ENCODE measurements around the gene SSTR5.

SSTR5 gene

DNA sequence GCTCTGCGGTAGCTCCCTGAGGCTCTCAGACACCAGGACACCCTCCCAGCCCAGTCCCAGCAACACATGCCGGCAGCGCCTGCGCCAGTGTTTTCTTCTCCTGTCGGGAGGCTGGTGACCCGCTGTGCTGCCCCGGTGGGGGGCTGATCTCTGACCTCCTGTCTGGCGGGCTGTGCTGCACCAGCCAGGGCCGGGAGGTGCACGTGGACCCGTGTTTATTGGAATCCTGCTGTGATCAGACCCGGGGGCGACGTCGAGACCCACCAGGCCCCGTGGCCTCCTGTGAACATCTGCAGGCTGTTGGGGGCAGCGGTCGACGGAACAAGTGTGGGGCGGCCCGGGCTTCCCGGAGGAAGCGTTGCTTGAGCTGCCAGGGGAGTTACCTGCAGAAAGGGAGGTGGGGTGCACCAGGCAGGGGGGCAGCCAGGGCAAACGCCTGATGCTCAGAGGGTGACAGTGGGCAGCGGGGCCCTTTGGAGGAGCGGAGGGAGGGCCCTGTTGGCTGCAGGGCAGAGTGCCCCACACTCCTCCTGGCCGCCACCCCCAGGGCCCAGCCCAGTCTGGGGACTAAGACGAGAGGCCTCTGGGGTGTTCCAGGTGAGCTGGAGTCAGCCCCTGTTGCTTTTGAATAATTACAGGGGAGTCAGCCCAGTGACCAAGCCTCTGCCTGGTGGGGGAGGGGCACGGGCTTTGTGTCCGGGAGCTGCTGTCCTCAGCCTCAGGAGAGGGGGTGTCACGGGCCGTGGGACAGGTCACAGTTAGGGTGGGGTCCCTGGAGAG, 2.3 kb upstream of the SSTR5 start:
- no peaks in the 10 kb centered on the region for H3K36me3 ChIP-seq (ENCODE audit: insufficient read depth, low read length)
- TF ChIP-seq FOXP2 (optimal IDR thresholded peaks at IDR 0.05; ENCODE audit: control extremely low read depth, extremely low read length, insufficient read depth) (no peak), POLR2AphosphoS5 (IDR thresholded peaks at IDR 0.05; ENCODE audit: borderline replicate concordance, low read depth, low read length) (no peak), EZH2 (IDR thresholded peaks at IDR 0.05) (no peak)
- H3K9me3 ChIP-seq (ENCODE audit: low read depth, low read length), result no peaks in the 10 kb centered on the region
- H3K4me3 ChIP-seq, result no peak overlapping the region
- no peak overlapping the region for H3K9ac ChIP-seq (ENCODE audit: insufficient read length)
- H3K27ac ChIP-seq, result no peak overlapping the region
- no peak for DNase-seq (ENCODE audit: low read depth, low spot score)

DNA sequence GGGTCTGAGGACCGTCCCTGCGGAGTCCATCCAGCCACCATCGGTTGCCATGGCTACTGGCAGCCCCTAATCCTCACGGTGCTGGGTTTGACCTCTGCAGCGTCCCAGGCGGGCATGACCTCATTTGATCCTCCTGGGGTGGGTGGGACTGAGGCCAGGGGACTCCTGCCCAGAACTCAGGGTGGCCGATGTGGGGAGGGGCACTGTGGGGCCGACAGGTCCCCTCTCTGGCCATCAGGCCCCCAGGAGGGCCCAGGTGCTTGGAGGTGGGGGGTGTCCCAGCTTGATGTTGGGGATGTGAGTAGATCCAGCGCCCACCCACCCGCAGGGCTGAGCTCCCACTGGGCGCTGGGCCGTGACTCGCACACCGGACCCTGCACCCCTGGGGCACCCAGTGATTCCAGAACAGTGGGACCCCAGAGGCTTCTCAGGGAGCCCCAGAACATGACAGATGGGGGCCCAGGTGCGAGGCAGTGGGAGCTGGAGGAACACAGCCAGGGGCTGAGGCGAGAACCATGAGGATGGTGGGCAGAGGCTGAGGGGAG, 1.6 kb upstream of the SSTR5 start:
- no peak for TF ChIP-seq FOXP2 (optimal IDR thresholded peaks at IDR 0.05; ENCODE audit: control extremely low read depth, extremely low read length, insufficient read depth)
- no peak for TF ChIP-seq EZH2 (IDR thresholded peaks at IDR 0.05)
- TF ChIP-seq POLR2AphosphoS5 (IDR thresholded peaks at IDR 0.05; ENCODE audit: borderline replicate concordance, low read depth, low read length), result no peak
- Histone ChIP-seq H3K4me3 (no peak overlapping the region), H3K27ac (no peak overlapping the region), H3K9me3 (ENCODE audit: low read depth, low read length) (no peaks in the 10 kb centered on the region), H3K9ac (ENCODE audit: insufficient read length) (no peak overlapping the region), H3K36me3 (ENCODE audit: insufficient read depth, low read length) (no peaks in the 10 kb centered on the region)
- DNase-seq (ENCODE audit: low read depth, low spot score), result no peak

DNA sequence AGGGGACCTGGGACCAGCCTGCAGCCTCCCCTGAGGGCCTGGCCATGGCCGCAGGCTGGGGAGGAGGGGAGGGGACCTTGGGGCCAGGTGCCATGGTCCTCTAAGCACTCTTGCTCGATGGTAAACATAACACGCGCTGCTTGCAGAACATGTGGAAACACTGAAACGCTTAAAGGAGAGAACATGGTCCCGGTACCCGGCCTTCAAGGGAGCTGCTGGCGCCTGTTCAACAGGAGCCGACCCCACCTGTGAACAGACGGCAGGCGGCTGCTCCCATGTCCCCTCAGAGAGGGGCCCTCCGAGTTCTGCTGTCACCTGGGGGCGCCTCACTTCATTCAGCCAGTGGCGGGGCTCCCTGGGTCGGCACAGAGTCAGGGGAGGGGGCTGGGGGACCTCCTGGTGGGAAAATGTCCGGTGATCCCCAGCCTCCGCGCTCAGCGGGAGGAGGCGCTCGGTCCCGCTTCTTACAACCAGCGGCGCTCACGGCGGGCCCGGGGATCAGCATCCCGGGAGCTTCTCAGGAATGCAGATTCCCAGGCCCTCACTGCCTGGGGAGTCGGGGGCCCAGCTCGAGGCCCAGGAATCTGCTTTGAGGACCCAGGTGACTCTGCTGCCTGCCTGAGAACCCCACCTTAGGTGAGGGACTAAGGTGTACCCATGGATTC, 854 bp upstream of the SSTR5 start:
- Histone ChIP-seq H3K36me3 (ENCODE audit: insufficient read depth, low read length) (no peaks in the 10 kb centered on the region), H3K9ac (ENCODE audit: insufficient read length) (no peak overlapping the region), H3K4me3 (no peak overlapping the region), H3K27ac (no peak overlapping the region), H3K9me3 (ENCODE audit: low read depth, low read length) (no peaks in the 10 kb centered on the region)
- DNase-seq (ENCODE audit: low read depth, low spot score), result no peak
- TF ChIP-seq POLR2AphosphoS5 (IDR thresholded peaks at IDR 0.05; ENCODE audit: borderline replicate concordance, low read depth, low read length) (no peak), FOXP2 (optimal IDR thresholded peaks at IDR 0.05; ENCODE audit: control extremely low read depth, extremely low read length, insufficient read depth) (no peak), EZH2 (IDR thresholded peaks at IDR 0.05) (no peak)

DNA sequence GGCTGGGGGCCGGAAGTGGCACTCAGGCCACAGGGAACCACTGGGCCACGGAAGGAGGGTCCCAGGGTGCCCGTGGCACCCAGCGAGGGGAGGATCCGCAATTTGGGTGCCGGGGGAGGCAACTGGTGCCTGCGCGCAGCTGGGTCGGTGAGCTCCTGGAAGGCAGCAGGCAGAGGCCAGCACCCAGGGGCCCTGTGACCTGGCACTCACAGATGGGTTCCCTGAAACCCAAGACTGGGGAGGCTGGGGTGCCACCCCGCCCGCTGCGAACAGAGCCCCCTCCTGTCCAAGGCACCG, 663 bp downstream of the SSTR5 start:
- H3K27ac ChIP-seq, result no peak overlapping the region
- DNase-seq (ENCODE audit: low read depth, low spot score), result no peak
- TF ChIP-seq EZH2 (IDR thresholded peaks at IDR 0.05) (no peak), FOXP2 (optimal IDR thresholded peaks at IDR 0.05; ENCODE audit: control extremely low read depth, extremely low read length, insufficient read depth) (no peak), POLR2AphosphoS5 (IDR thresholded peaks at IDR 0.05; ENCODE audit: borderline replicate concordance, low read depth, low read length) (no peak)
- H3K36me3 ChIP-seq (ENCODE audit: insufficient read depth, low read length), result no peaks in the 10 kb centered on the region
- no peak overlapping the region for H3K9ac ChIP-seq (ENCODE audit: insufficient read length)
- no peaks in the 10 kb centered on the region for H3K9me3 ChIP-seq (ENCODE audit: low read depth, low read length)
- no peak overlapping the region for H3K4me3 ChIP-seq

DNA sequence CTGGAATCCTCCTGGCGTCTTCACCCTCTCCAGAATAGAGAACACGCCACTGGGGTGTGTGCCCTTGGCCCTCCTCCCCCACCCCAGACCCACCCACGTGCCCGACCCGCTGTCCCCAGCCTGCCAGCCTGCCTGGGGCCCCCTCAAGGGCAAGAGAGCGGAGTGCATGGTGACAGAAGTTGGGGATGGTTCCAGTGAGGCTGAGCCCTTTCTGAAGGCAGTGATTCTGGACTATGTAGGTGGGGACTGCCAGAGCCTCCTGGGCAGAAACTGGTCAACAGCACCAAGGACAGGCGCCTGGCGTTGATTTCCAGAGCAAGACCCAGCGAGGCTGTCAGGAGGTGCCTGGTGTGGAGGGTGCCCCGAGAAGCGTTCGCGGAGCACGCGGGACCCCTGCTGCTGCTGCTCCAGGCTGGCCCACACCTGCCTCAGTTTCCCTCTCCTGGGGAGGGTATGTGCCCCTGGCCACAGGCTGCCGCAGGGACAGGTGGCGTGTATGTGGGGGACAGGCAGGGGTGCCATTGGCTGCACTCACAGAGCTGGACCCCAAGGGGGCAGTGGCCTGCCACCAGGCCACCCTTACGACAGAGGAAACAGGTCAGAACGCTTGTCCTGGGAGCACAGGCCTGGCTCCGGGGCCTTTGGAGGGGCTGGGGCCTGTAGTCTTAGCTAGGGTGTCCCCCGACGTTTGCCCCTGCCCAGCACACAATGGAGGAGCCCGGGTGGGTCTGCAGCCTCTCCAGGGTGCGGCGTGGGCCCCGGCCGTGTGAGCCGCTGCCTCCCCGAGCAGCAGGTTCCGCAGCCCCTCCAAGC, 1.2 kb downstream of the SSTR5 start:
- TF ChIP-seq EZH2 (IDR thresholded peaks at IDR 0.05) (no peak), POLR2AphosphoS5 (IDR thresholded peaks at IDR 0.05; ENCODE audit: borderline replicate concordance, low read depth, low read length) (no peak), FOXP2 (optimal IDR thresholded peaks at IDR 0.05; ENCODE audit: control extremely low read depth, extremely low read length, insufficient read depth) (no peak)
- H3K9ac ChIP-seq (ENCODE audit: insufficient read length), result no peak overlapping the region
- H3K4me3 ChIP-seq, result no peak overlapping the region
- H3K9me3 ChIP-seq (ENCODE audit: low read depth, low read length), result no peaks in the 10 kb centered on the region
- no peak for DNase-seq (ENCODE audit: low read depth, low spot score)
- H3K36me3 ChIP-seq (ENCODE audit: insufficient read depth, low read length), result no peaks in the 10 kb centered on the region
- no peak overlapping the region for H3K27ac ChIP-seq

DNA sequence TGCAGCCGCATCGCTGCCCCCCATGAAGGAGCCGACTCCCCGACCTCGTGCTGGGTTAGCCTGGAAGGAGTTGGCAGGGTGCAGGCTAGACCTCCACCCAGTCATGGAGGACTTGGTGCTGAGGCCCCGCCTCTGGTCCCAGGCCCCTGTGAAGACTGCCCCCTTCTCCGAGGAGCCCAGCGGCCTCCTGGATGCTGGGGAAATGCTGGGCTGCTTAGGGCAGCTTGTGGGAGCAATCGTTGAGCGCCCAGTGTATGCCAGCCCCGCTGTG, 1.8 kb downstream of the SSTR5 start:
- Histone ChIP-seq H3K36me3 (ENCODE audit: insufficient read depth, low read length) (no peaks in the 10 kb centered on the region), H3K9ac (ENCODE audit: insufficient read length) (no peak overlapping the region), H3K9me3 (ENCODE audit: low read depth, low read length) (no peaks in the 10 kb centered on the region), H3K4me3 (no peak overlapping the region), H3K27ac (no peak overlapping the region)
- no peak for TF ChIP-seq EZH2 (IDR thresholded peaks at IDR 0.05)
- TF ChIP-seq POLR2AphosphoS5 (IDR thresholded peaks at IDR 0.05; ENCODE audit: borderline replicate concordance, low read depth, low read length), result no peak
- TF ChIP-seq FOXP2 (optimal IDR thresholded peaks at IDR 0.05; ENCODE audit: control extremely low read depth, extremely low read length, insufficient read depth), result no peak
- DNase-seq (ENCODE audit: low read depth, low spot score), result no peak

DNA sequence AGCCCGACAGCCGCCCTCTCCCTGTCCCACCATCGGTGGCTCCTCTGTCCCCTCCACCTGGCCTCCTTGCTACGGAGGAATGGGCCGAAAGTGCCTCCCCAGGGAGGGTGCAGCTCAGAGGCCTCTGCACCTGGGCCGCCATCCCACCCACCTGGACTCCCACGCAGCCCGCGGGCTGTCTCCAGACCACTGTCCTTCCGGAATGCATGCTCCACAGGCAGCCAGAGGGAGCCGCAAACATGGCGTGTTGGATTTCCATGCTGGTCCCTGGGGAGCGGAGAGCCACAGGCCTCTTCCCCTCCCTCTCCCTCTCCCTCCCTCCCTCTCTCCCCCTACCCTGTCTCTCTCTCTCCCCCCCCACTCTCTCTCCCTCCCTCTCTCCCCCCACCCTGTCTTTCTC, 3.0 kb downstream of the SSTR5 start:
- DNase-seq (ENCODE audit: low read depth, low spot score), result no peak
- H3K9ac ChIP-seq (ENCODE audit: insufficient read length), result no peak overlapping the region
- H3K27ac ChIP-seq, result no peak overlapping the region
- TF ChIP-seq FOXP2 (optimal IDR thresholded peaks at IDR 0.05; ENCODE audit: control extremely low read depth, extremely low read length, insufficient read depth) (no peak), POLR2AphosphoS5 (IDR thresholded peaks at IDR 0.05; ENCODE audit: borderline replicate concordance, low read depth, low read length) (no peak), EZH2 (IDR thresholded peaks at IDR 0.05) (no peak)
- H3K9me3 ChIP-seq (ENCODE audit: low read depth, low read length), result no peaks in the 10 kb centered on the region
- H3K36me3 ChIP-seq (ENCODE audit: insufficient read depth, low read length), result no peaks in the 10 kb centered on the region
- H3K4me3 ChIP-seq, result no peak overlapping the region

Measured in SK-N-MC (cell line).